GM18909 (cell line): Measurements from ENCODE around the gene CLEC16A.

Source experiments
- ATAC-seq: cut with Tn5 transposase; IDR thresholded peaks from one replicate; pipeline ENCODE4 v1.9.1; 2021; ENCODE audit warnings: mild to moderate bottlenecking; ENCODE audit not compliant: unreplicated experiment, poor library complexity

Gene CLEC16A

GRCh38 chr16:11161974-11162373 lies 217.6 kb downstream of the CLEC16A start:
- ATAC-seq: no peak

GRCh38 chr16:11162586-11163268 lies 218.4 kb downstream of the CLEC16A start:
- no peak for ATAC-seq

- no peak for ATAC-seq
Observed at GRCh38 chr16:11163761-11164261, 219.4 kb downstream of the CLEC16A start.

- no peak for ATAC-seq
Observed at GRCh38 chr16:11164482-11165270, 220.3 kb downstream of the CLEC16A start.

- ATAC-seq: no peak
Observed at GRCh38 chr16:11165349-11165748, 221.0 kb downstream of the CLEC16A start.

GRCh38 chr16:11165894-11166665 lies 221.7 kb downstream of the CLEC16A start:
- no peak for ATAC-seq

- no peak for ATAC-seq
Observed at GRCh38 chr16:11167581-11167980, 223.2 kb downstream of the CLEC16A start.

GRCh38 chr16:11168386-11169051 lies 224.2 kb downstream of the CLEC16A start:
- no peak for ATAC-seq

- ATAC-seq: no peak
Observed at GRCh38 chr16:11169641-11170040, 225.3 kb downstream of the CLEC16A start.

GRCh38 chr16:11170201-11170600 lies 225.8 kb downstream of the CLEC16A start:
- no peak for ATAC-seq

- no peak for ATAC-seq
Observed at GRCh38 chr16:11170696-11171447, 226.5 kb downstream of the CLEC16A start.

GRCh38 chr16:11171448-11171709 lies 227.0 kb downstream of the CLEC16A start:
- no peak for ATAC-seq

- ATAC-seq: no peak
Observed at GRCh38 chr16:11171757-11172299, 227.5 kb downstream of the CLEC16A start.

- ATAC-seq: no peak
Observed at GRCh38 chr16:11173426-11173825, 229.1 kb downstream of the CLEC16A start.

GRCh38 chr16:11174141-11174540 lies 229.8 kb downstream of the CLEC16A start:
- ATAC-seq: no peak

- ATAC-seq: no peak
Observed at GRCh38 chr16:11175106-11175786, 230.9 kb downstream of the CLEC16A start.

GRCh38 chr16:11175787-11176341 lies 231.5 kb downstream of the CLEC16A start:
- ATAC-seq: peak; percentile 61

- ATAC-seq: no peak
Observed at GRCh38 chr16:11177578-11178160, 233.3 kb downstream of the CLEC16A start.
